Activated naive CD4-positive, alpha-beta T cell treated with Interleukin-2 at 50 U/mL for 16 hours (primary cell): ENCODE data around the gene GAK.
"Not testable (repeated sequence)": the region's sequence is repeated elsewhere in the genome, so short reads cannot be mapped to it uniquely, and the experiment has no call there.

Experiments used
- DNase-seq: peaks from one replicate; pipeline ENCODE4 v3.0.0-alpha.2; 2020

The GAK gene

GRCh38 chr4:931960-932712 lies at the start of gene GAK, which contains the start of gene TMEM175:
GAK (minus strand) TSS chr4:932316; CDS start chr4:932187, 129 bp downstream.
TMEM175 (plus strand) TSS chr4:932460; CDS start chr4:947740, 15,280 bp downstream.
- DNase-seq: peak; percentile 96

DNA sequence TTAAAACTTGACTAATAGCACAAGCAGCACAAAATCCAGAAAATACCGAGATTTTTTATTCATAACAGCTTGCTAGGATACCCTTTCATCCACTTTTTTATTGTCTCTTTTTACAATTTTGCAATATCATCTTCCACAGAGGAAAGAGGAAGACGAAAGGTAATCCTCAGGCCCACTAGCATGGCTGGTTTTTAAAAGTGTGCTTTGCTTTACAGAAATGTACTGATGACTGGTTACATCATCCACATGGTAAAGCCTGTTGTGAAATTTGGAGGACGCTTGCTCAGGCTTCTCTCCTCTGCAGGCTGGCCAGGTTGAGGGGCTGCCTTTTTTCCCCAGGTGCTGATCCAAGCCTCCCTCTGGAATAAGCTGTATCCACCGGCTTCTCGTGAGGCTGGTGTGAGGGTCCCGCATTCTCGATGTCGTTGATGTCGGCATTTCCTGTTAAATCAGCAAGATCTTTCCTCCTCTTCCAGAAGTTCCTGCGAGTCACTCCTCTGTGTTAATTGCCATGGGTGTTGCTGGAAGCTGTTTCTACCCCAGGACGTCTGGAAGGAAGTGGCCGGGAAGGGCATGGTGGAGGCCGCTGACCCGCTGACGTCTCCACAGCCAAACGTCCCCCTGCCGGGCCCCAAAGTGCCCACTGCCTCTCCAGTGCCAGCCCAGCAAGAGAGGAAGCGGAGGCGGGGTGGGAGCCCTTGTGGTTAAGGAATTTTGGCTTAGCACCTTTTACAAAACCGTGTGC lies 47.0 kb upstream of the GAK start:
- DNase-seq: no peak

DNA sequence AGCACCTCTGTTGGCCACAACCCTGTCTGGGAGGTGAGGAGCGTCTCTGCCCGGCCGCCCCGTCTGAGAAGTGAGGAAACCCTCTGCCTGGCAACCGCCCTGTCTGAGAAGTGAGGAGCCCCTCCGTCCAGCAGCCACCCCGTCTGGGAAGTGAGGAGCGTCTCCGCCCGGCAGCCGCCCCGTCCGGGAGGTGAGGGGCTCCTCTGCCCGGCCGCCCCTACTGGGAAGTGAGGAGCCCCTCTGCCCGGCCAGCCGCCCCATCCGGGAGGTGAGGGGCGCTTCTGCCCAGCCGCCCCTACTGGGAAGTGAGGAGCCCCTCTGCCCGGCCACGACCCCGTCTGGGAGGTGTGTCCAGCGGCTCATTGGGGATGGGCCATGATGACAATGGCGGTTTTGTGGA lies 43.9 kb upstream of the GAK start:
- not testable (repeated sequence) for DNase-seq

DNA sequence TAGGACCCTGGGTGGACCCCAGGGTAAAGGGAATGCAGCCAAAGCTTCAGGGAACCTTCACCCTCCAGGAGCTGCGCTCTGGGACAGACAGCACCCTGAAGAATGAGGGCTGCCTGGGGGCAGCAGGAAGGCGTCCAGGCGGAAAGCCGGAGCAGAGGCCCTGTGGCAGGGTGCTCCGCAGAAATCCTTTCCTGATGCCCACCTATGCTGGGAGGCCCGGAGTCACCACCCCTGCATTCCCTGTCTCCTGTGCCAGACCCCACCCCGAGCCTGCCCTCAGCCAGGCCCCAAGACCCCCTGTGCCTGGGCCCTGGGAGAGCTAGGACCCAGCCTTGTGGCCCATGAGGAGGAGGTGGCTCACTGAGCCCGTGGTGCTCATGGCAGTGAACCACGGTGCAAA lies 42.6 kb upstream of the GAK start:
- DNase-seq: no peak

GRCh38 chr4:973431-974397 lies 41.6 kb upstream of the GAK start, which contains the start of gene DGKQ:
DGKQ (minus strand) TSS chr4:973569; CDS start chr4:973482, 87 bp downstream.
- DNase-seq: peak; percentile 87

DNA sequence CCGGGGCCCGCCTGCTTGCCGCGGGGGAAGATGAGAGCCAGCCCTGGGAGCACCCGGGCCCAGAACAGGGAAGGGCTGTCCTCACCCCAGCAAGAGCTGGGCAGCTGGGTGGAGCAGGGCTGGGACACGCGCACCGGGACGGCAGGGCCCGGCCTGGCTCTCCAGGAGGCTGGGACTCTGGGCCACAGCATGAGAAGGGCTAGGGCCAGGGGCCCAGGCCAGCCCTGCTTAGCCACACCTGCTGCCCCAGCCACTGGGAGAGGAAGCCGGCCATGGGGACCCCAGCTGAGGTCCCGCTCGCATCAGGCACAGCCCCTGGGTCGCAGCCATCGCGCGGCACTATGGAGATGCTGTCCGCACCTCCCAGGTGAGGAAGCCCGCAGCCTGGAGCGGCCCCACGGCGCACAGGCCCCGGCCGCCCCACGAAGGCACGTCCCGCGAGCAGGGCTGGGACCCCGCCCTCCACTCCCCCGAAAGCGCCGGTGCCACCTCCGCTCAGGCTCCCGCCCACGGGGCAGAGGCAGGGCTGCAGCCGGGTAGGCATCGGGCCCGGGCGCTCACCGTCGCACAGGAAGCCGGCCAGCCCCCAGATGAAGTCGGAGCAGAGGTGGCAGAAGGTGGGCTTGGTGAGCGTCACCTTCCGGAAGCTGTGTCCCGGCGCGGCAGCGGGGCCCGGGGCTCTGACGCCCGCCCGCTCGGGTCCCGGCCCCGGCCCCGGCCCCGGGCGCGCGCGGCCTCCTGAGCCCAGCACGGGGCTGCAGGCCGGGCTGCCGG lies 40.7 kb upstream of the GAK start:
- peak; percentile 68 for DNase-seq

- DNase-seq: no peak
Observed at GRCh38 chr4:971666-972500, 39.8 kb upstream of the GAK start.

DNA sequence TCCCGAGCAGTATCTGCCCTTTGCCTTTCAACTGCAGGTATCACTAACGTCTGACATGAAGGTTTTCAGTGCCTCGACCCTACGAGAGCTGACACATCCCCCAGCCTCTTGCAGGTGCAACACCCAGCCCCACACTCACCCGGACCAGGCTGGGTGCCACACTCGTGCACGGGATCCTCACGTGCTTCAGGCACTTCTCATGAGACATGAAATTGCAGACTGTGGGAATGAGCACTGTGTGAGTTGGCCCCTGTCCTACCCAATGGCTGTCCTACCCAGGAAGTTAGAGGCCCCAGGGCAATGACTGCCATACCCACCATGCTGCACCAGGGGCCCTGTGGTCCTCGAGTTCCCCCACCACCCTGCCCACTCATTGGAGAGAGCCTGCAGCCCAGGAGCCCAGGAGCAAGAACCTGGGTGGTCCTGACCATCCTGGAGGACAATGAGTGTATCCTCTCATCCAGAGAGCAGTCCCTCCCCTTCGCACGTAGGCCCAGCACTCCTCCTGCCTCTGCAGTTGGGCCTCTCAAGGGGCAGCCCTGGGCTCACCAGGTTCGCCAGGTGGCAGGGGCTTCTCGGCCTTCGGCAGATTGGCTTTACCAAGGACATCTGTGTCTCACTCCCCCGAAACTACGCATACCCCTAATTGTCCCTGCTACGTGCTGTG lies 38.9 kb upstream of the GAK start:
- DNase-seq: no peak

GRCh38 chr4:970046-970745 lies 38.1 kb upstream of the GAK start:
- DNase-seq: no peak

DNA sequence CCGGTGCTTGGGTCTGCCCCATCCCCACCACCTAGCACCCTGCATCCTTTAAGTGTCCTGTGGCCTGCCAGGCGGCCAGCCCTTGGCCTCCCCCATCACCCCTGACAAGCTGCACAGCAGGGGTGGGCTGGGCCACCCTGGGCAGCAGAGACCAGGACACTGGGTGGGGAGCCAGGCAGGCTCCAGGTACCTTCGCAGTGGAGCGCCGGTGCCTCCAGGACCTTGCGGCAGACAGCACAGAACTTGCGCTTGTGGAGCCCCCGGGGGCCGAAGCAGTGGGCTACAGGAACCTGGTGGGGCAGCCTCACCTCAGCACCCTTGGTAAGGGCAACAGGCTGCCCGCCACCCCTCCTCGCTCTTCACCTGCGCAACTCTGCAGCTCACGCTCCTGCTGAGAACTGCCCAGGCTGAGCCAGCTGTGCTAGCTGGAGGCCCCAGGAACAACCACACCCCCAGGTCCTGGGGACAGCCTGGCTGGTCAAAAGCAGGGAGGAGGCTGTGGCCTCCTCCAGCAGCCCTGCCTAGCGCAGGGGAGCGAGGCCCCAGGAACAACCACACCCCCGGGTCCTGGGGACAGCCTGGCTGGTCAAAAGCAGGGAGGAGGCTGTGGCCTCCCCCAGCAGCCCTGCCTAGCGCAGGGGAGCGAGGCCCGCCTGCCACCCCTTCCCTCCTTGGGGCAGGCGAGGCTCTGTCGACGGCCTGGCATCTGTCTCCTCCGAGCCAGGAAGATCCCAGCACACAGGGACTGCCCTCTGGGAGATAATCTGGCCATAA lies 36.7 kb upstream of the GAK start:
- no peak for DNase-seq

- DNase-seq: no peak
Observed at GRCh38 chr4:968221-968620, 36.1 kb upstream of the GAK start.

GRCh38 chr4:967113-968104 lies 35.3 kb upstream of the GAK start:
- DNase-seq: no peak

DNA sequence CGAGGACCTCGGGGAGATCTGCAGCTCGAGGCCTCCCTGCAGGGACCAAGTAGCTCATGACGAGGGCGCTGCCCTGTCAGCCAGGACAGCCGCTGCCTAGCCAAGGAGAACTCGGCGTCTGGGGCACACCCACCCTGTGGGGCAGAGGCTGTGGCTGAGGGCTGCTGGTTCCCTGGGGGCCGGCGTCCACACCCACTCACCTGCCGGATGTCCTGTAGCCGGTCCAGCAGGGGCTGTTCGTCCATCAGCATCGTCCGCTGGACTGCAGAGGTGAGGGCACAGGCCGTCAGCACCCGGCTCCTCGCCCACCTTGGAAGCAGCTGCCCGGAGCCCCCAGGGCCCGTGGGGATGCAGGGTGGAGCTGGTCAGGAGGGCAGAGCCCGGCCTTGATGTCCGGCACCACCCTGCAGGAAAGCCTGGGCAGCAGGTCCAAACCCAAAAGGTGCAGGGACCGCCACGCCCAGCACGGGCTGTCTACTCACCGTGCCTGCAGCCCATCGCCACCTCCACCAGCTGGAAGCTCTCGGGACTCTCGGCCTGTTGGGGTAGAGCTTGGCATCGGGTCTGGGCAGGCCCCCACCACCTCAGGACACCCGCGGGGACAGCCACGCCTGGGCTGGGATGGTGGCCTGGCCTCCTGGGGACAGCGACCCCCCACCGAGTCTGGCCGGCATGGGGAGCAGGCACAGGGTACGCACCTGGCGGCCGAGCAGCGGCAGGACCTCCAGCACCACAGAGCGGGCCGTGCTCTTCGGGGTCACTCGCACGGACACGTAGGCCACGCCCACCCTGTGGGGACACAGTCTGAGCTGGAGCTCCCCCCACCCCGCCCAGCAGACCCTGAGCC lies 34.4 kb upstream of the GAK start:
- DNase-seq: no peak

- DNase-seq: no peak
Observed at GRCh38 chr4:965766-966134, 33.6 kb upstream of the GAK start.

- no peak for DNase-seq
Observed at GRCh38 chr4:965048-965765, 33.1 kb upstream of the GAK start.

- no peak for DNase-seq
Observed at GRCh38 chr4:964346-965025, 32.4 kb upstream of the GAK start.
